ENCODE results near the gene S100PBP. TPM values are rescaled to one million over a fixed set of nuclear protein-coding genes. Genes with fewer than 3 reads are reported as not detected.

S100PBP gene
- total and polyA plus RNA-seq, 2 of the 13 experiments (the other 11 are each of a cell fraction or from before 2014, with no cell fraction given), result 20.4 to 26.1 TPM

GRCh38 chr1:32869923-32870614 is 52.6 kb downstream of the S100PBP start (continued):
- no peak for TF ChIP-seq ZNF800 (CRISPR knock-in tag; IDR thresholded peaks at IDR 0.05)
- no peak for TF ChIP-seq ZNF484 (CRISPR knock-in tag; IDR thresholded peaks at IDR 0.05; ENCODE audit: borderline replicate concordance, low read depth)
- 0 out of 2 replicates have a peak, but pooled peaks have one; percentile 10 for TF ChIP-seq MYC (CRISPR knock-in tag; IDR thresholded peaks at IDR 0.05; ENCODE audit: borderline replicate concordance)
- TF ChIP-seq ZBTB7A (CRISPR knock-in tag; IDR thresholded peaks at IDR 0.05), result no peak
- TF ChIP-seq PAWR (CRISPR knock-in tag; IDR thresholded peaks at IDR 0.05; ENCODE audit: borderline replicate concordance), result no peak
- TF ChIP-seq THRA (CRISPR knock-in tag; IDR thresholded peaks at IDR 0.05; ENCODE audit: borderline replicate concordance), result no peak; the same call in 1 of the 2 replicates
- TF ChIP-seq ZNF687 (CRISPR knock-in tag; IDR thresholded peaks at IDR 0.05), result peak; percentile 30; the same call in 1 of the 2 replicates
- TF ChIP-seq PHF8 (CRISPR knock-in tag; IDR thresholded peaks at IDR 0.05), result 0 out of 2 replicates have a peak, but pooled peaks have one; percentile 18
- TF ChIP-seq ARNT (IDR thresholded peaks at IDR 0.05), result no peak
- TF ChIP-seq IRX3 (CRISPR knock-in tag; IDR thresholded peaks at IDR 0.05; ENCODE audit: borderline replicate concordance, low read depth), result no peak
- no peak for TF ChIP-seq ARID4A (CRISPR knock-in tag; IDR thresholded peaks at IDR 0.05; ENCODE audit: borderline replicate concordance)
- TF ChIP-seq ZNF569 (CRISPR knock-in tag; IDR thresholded peaks at IDR 0.05; ENCODE audit: borderline replicate concordance), result no peak
- 0 out of 2 replicates have a peak, but pooled peaks have one; percentile 8 for TF ChIP-seq PATZ1 (CRISPR knock-in tag; IDR thresholded peaks at IDR 0.05)
- TF ChIP-seq TCF7L2 (IDR thresholded peaks at IDR 0.05; ENCODE audit: low read depth, low read length), result no peak
